ENCODE data around the gene NRG3. TPM values are rescaled to one million over a fixed set of nuclear protein-coding genes. Genes with fewer than 3 reads are reported as not detected.

Gene NRG3
- total RNA-seq, 1 donor from 2014 or later: 6.1 TPM

GRCh38 chr10:82128527-82128926 is 253.5 kb downstream of the NRG3 start:
- no peak overlapping the region for H3K4me3 Mint-ChIP-seq
- TF ChIP-seq CTCF (conservative IDR thresholded peaks at IDR 0.05): no peak
- no peaks in the 10 kb centered on the region for H3K27me3 Mint-ChIP-seq
- no peak for DNase-seq (ENCODE audit: extremely low spot score, unreplicated experiment)
- H3K36me3 Mint-ChIP-seq: no peaks in the 10 kb centered on the region
- H3K4me1 Mint-ChIP-seq (ENCODE audit: unreplicated experiment): no peaks in the 10 kb centered on the region
- no peak overlapping the region for H3K27ac Mint-ChIP-seq
- H3K9me3 Mint-ChIP-seq: no peaks in the 10 kb centered on the region

- Mint-ChIP-seq H3K4me3 (no peak overlapping the region), H3K27ac (no peak overlapping the region), H3K9me3 (no peaks in the 10 kb centered on the region), H3K36me3 (no peaks in the 10 kb centered on the region), H3K4me1 (ENCODE audit: unreplicated experiment) (no peaks in the 10 kb centered on the region), H3K27me3 (peaks cover 5% of the 10 kb centered on the region)
- DNase-seq (ENCODE audit: extremely low spot score, unreplicated experiment): no peak
- no peak for TF ChIP-seq CTCF (conservative IDR thresholded peaks at IDR 0.05)
Measured at GRCh38 chr10:82136103-82136502, 261.1 kb downstream of the NRG3 start.

GRCh38 chr10:82144153-82144552 is 269.2 kb downstream of the NRG3 start:
- TF ChIP-seq CTCF (conservative IDR thresholded peaks at IDR 0.05): no peak
- no peaks in the 10 kb centered on the region for H3K9me3 Mint-ChIP-seq
- no peaks in the 10 kb centered on the region for H3K36me3 Mint-ChIP-seq
- H3K27ac Mint-ChIP-seq: no peak overlapping the region
- H3K27me3 Mint-ChIP-seq: peaks cover 12% of the 10 kb centered on the region
- no peak overlapping the region for H3K4me3 Mint-ChIP-seq
- H3K4me1 Mint-ChIP-seq (ENCODE audit: unreplicated experiment): no peaks in the 10 kb centered on the region
- no peak for DNase-seq (ENCODE audit: extremely low spot score, unreplicated experiment)

DNA sequence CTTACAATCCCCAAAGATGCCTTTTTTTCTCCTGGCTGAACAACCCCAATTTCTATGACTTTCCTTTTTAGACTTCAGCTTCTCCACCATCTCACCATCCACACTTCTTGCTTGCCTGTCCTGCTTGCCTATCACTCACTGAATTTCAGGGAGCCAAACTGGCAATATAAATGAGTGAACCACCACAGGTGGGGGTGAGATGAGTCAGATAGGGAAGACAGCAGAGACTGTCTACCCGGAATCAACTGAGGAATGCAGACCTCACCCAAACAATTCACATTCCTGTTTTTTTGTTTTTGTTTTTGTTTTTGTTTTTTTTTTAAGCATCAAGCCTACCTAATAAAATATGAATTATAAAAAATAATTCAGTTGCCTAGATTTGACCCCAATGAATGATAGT is 273.8 kb downstream of the NRG3 start:
- H3K4me3 Mint-ChIP-seq: no peak overlapping the region
- no peaks in the 10 kb centered on the region for H3K4me1 Mint-ChIP-seq (ENCODE audit: unreplicated experiment)
- TF ChIP-seq CTCF (conservative IDR thresholded peaks at IDR 0.05): no peak
- no peak for DNase-seq (ENCODE audit: extremely low spot score, unreplicated experiment)
- H3K36me3 Mint-ChIP-seq: no peaks in the 10 kb centered on the region
- no peak overlapping the region for H3K27ac Mint-ChIP-seq
- H3K27me3 Mint-ChIP-seq: peaks cover 14% of the 10 kb centered on the region
- H3K9me3 Mint-ChIP-seq: no peaks in the 10 kb centered on the region

- DNase-seq (ENCODE audit: extremely low spot score, unreplicated experiment): no peak
- Mint-ChIP-seq H3K27ac (no peak overlapping the region), H3K4me3 (no peak overlapping the region), H3K36me3 (no peaks in the 10 kb centered on the region), H3K9me3 (no peaks in the 10 kb centered on the region), H3K27me3 (peaks cover 14% of the 10 kb centered on the region), H3K4me1 (ENCODE audit: unreplicated experiment) (no peaks in the 10 kb centered on the region)
- TF ChIP-seq CTCF (conservative IDR thresholded peaks at IDR 0.05): no peak
Measured at GRCh38 chr10:82149674-82150073, 274.7 kb downstream of the NRG3 start.

All from type B pancreatic cell (in vitro differentiated cells).